NCI-H82 treated with DMSO at 0.1 percent for 48 hours (cell line): ENCODE results near the gene NFATC4.
A peak's percentile ranks its signal among the peaks of the same experiment; 100 is the strongest.
"Not testable (repeated sequence)": the region's sequence is repeated elsewhere in the genome, so short reads cannot be mapped to it uniquely, and the experiment has no call there.

ENCODE experiments used
- DNase-seq: peaks from one replicate; lab custom pipeline; 2025; ENCODE audit not compliant: unreplicated experiment; lab: John Stamatoyannopoulos, UW

The NFATC4 gene

DNA sequence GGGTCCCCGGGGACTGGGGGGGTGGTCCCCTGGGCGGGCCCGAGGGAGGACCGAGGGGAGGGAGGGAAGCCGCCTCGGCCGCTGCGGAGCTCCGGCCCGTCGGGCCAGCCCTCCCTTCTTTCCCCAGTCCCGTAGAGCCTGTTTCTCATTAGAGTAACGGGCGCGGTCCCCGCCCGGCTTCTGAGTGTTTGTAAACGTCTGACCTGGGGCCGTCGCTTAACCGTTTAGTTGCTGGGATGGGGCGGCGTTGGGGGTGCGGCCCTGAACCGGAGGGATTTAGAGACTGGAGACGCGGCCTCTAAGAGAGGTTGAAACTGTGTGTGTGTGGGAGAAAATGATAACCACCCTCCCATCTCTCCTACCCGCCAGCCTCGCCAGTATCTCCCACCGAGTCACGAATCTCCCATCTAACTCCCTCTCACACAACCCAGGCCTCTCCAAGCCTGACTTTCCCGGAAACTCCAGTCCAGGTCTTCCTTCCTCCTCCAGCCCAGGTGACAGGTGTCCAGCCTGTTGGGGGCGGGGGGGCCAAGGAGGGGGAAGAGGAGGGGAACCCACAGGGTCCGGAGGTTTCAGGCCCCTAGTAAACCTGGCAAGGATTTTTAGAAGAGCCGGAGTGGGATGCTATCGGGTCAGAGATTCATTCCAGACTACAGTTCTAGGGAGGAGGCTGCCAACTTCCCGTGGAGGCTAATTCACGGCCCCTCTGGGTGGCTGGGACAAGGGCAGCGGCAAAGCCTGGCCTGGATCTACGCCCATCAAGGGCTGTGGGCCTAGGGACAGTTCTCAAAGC lies 1.1 kb upstream of the NFATC4 start:
- DNase-seq = peak; percentile 88

DNA sequence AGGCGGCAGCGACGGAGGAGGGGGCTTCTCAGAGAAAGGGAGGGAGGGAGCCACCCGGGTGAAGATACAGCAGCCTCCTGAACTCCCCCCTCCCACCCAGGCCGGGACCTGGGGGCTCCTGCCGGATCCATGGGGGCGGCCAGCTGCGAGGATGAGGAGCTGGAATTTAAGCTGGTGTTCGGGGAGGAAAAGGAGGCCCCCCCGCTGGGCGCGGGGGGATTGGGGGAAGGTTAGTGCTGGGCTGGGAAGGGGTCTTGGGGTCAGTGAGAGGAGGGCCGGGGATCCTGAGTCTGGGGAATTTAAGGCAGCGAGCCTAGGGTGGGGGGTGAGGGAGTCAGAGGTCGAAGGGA lies 203 bp downstream of the NFATC4 start:
- DNase-seq = no peak

DNA sequence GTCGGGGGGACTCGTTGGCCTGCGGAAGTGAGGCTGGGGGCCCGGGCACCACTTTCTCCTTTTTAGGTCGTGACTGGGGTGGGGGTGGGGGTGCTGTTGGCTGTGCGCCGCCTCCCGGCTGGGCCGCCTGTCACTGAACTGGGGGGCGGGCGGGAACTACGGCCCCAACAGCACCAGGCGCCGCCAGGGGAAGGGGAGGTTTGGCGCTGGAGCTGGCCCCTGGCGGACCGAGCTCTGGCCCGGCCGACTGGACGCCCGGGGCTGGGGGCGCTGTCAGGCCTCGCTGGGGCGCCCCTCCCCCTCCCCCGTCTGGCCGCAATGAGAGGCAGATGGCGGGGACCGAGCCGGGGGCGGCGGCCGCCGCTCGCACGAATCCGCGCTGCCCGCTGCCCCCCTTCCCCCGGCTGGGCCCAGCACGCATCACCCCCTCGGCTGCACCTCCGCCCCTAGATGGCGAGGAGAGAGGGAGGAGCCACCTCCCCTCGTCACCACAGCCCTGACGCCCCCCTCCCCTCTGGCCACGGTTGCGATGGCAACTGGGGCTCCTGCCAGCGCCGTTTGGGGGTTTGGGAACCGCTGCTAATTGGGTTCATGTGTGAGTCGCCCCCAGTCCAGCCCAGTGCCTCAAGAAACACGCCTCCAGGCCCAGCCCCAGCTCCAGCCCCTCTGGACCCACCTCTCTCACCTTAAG lies 723 bp downstream of the NFATC4 start:
- peak; percentile 49 for DNase-seq

DNA sequence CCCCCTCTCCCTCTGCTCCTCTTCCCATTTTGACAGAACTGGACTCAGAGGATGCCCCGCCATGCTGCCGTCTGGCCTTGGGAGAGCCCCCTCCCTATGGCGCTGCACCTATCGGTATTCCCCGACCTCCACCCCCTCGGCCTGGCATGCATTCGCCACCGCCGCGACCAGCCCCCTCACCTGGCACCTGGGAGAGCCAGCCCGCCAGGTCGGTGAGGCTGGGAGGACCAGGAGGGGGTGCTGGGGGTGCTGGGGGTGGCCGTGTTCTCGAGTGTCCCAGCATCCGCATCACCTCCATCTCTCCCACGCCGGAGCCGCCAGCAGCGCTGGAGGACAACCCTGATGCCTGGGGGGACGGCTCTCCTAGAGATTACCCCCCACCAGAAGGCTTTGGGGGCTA lies 1.5 kb downstream of the NFATC4 start:
- no peak for DNase-seq

DNA sequence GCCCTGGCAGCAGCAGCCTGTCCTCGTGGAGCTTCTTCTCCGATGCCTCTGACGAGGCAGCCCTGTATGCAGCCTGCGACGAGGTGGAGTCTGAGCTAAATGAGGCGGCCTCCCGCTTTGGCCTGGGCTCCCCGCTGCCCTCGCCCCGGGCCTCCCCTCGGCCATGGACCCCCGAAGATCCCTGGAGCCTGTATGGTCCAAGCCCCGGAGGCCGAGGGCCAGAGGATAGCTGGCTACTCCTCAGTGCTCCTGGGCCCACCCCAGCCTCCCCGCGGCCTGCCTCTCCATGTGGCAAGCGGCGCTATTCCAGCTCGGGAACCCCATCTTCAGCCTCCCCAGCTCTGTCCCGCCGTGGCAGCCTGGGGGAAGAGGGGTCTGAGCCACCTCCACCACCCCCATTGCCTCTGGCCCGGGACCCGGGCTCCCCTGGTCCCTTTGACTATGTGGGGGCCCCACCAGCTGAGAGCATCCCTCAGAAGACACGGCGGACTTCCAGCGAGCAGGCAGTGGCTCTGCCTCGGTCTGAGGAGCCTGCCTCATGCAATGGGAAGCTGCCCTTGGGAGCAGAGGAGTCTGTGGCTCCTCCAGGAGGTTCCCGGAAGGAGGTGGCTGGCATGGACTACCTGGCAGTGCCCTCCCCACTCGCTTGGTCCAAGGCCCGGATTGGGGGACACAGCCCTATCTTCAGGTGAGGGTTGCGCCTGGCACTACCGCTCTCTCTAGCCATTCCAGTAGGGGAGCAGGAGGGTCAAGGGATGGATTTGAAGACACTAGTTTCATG lies 2.1 kb downstream of the NFATC4 start:
- no peak for DNase-seq

DNA sequence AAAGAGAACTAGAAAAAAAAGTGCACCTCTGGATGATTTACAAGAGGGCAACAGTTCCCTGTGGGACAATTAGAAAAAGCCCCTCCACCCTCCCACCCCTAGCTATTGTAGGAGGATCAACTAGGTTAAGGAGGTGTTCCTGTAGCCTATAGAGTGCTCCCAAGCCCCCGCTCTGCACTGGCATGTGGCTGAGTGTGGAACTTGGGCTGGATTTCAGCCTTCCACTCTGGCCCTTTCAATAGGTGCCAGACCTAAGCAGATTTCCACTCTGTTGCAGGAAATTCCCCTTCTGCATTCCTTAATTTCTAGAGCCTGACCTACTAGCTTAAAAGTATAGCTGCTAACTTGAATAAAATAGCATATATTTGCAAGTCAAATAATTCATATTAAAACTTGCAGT lies 2.8 kb downstream of the NFATC4 start:
- no peak for DNase-seq

DNA sequence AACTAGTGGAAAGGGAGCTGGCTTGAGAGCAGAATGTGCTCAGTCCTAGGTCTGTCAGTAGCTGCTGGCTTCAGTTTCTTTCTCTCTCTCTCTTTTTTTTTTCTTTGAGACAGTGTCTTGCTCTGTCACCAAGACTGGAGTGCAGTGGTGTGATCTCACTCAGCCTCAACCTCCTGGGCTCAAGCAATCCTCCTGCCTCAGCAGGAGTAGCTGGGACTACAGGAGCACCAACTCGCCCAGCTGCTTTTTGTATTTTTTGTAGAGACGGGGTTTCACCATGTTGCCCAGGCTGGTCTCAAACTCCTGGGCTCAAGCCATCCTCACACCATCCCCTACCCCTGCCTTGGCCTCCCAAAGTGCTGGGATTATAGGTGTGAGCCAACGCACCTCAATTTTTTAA lies 3.6 kb downstream of the NFATC4 start:
- not testable (repeated sequence) for DNase-seq

DNA sequence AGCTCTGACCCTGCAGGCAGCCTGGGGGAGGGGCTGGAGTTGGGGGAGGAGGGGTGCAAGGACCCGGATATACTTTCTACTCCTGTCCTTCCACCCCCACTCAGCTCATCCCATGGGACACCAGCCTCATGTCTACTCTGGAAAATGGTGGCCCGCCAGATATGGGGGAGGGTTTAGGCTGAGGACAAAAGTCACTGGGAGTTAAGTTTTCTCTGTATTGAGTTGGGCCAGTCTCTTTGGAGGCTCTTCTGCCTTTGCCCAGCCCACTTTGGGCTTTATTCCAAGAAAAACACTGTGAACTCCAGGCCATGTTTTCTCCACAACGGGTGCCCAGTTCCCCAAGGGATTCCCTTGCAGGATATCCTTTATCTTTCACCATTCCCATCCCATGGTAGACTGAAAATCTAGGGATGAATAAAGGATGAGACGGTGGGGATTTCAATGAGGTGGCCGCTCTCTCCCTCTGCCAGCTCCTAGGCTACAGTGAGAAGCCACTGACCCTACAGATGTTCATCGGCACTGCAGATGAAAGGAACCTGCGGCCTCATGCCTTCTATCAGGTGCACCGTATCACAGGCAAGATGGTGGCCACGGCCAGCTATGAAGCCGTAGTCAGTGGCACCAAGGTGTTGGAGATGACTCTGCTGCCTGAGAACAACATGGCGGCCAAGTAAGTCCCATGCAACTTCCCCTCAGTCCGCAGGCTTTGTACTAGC lies 4.9 kb downstream of the NFATC4 start:
- DNase-seq = no peak

DNA sequence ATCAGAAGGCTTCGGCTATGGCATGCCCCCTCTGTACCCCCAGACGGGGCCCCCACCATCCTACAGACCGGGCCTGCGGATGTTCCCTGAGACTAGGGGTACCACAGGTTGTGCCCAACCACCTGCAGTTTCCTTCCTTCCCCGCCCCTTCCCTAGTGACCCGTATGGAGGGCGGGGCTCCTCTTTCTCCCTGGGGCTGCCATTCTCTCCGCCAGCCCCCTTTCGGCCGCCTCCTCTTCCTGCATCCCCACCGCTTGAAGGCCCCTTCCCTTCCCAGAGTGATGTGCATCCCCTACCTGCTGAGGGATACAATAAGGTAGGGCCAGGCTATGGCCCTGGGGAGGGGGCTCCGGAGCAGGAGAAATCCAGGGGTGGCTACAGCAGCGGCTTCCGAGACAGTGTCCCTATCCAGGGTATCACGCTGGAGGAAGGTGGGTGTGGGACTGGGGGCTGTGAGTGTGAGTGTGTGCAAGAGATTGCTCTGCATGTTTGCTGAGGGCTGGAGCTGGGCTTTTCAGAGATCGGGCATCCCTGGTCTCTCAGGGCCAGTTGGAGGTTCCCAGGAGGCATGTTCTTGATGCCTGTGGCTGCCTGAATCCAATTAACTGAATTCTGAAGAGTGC lies 8.6 kb downstream of the NFATC4 start:
- DNase-seq = no peak

DNA sequence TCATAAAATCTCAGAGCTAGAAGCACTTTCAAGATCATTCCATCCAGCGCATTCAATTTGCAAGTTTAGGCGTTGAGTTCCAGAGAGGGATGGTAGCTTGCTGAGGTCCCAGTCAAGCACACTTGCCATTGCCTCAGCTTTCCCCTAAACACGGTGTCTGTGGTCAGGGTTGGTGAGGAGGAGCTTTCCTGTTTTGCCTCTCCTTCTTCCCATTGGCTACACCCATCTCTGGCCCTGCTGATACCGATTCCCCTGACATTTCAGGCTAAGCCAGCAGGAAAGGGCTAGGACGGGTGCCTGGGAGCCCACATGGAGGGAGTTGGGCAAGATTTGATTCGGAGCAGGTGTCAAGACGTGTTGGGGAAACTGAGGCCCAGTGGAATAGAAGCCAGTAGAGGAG lies 9.1 kb downstream of the NFATC4 start:
- no peak for DNase-seq

DNA sequence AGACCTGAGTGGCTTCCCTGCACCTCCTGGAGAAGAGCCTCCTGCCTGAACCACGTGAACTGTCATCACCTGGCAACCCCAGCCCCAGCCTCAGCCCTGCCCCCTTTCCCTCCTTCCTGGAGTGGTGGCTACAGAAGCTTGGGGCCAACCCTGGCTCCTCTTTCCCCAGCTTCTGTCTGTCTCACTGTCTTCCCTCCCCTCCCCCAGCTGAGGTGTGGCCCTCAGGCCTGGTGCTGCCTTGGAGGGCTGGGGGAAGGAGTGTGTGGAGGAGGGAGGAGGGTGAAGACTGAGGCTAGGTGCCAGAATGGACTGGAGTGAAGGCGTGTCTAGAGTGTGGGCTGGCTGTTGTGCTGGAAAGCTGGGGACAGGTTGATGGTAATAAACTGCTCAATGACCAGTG lies 9.7 kb downstream of the NFATC4 start:
- DNase-seq = no peak

DNA sequence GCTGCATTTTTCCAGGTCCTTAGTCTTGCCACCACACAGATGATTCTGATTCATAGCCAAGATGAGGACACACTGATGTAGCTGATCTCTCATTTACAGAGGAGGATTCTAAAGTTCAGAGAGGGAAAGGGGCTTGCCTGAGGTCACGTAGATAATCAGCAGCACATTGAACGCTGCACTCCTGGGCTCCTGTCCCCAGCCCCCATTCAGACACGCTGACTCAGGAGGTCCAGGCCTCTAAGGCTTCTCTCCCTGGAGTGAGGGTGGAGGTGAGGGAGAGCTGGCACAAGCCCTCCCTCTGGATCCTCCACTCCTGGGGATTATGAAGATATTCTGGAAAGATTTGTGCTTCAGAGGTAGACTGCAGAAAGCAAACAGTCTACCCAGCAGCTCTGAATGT lies 10.3 kb downstream of the NFATC4 start:
- no peak for DNase-seq

DNA sequence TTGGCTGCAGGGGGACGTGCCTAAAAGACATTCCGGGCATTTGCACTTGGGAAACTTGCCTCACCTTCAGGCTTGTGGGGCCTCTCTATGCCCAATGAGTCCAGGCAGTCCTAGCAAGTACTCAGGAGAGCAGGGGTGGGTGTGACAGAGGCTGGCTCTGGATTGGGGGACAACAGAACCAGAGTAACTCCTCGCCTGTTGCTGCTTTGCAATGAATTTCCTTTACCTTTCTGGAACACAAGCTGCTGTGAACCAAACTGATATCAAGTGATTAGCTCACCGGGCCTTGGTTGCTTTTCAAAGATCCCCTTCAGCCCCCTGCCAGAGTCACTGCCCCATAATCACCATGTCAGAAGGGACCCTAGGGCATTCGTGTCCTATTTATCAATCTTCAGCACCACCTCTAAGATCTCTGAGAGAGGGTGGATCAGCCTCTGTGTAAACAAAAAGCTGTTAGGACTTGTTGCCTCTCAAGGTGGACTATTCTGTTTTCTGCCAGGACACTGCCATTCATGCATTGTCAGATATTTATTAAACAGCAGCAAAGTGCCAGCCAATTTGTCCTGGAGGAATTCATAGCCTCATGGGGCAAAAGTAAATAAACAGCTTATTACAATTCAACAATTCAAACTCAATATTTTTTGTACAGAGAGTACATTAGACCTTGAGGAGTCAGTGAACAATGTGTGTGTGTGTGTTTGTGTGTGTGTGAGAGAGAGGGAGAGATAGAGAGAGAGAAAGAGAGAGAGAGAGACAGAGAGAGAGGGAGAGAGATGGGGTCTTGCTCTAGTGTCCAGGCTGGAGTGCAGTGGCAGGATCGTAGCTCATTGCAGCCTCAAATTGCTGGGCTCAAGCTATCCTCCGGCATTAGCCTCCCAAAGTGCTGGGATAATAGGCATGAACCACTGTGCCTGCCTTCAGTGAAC lies 11.3 kb downstream of the NFATC4 start:
- no peak for DNase-seq

DNA sequence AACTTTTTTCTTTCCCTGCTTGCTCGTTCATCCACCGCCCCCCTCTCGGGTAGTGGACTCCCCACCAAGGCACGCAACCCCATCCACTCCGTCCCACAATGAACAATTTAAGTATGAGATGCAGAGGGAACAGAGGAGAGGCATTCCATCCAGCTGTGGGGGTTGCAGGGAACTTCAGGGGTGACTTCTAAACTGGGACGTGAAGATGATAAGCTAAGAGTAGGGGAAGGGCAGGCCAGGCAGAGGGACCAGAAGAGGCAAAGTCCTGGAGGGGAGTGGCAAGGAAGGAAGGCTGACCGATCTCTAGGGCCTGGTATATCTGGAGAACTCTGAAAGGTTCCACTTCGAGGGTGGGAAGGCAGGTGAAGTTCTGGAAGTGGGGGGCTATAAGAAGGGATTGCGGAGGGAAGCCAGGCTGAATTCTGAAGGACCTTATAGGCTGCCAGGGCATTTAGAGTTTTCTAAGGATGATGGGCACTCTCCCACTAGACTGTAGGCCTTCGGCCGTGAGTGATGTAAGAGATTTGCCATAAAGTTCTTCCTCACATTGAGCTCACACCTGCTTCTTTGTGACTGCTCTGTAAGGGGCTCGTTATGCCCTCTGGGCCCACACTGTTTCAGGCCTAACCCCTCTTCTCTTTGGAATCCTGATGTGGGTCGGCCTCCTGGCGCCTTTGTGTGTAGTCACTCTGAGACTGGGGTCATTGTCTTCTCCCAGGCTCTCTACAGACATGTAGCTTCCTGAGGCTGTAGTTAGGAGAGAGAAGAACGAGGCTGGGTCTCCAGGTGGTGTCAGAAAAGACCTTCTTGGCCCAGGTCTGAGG lies 12.1 kb downstream of the NFATC4 start:
- DNase-seq = no peak

DNA sequence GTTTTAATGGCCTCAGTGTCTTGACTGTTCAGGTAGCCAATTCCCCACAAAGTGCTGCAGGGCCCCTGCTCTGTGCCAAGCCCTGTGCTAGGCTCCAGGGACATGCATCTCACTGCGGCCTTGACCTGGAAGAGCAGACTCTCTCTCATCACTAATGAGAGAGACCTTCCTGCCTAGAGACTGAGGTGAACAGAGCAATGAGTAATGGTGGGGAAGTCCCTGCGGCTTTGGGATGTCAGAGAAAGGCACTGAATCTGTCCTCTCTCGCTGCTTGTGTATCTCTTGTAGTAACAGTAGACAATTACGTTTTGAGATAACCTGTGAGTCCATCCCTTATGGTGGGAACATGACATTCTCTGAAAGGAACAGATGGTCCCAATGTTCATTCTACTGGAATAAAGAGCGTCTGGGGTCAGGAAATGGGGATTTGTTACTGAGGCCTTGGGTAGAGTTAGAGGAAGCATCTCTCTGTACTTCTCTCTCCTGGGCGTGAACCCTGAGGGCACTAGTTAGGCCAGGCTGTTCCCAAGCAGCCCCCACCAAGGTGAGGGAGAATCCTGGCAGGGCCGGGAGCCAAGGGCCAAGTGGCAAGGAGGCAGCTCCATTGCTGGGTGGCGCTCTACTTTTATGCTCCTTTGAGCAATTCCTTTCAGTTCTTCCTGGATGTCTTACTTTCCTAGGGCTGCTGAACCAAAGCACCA lies 13.5 kb downstream of the NFATC4 start:
- DNase-seq = no peak

DNA sequence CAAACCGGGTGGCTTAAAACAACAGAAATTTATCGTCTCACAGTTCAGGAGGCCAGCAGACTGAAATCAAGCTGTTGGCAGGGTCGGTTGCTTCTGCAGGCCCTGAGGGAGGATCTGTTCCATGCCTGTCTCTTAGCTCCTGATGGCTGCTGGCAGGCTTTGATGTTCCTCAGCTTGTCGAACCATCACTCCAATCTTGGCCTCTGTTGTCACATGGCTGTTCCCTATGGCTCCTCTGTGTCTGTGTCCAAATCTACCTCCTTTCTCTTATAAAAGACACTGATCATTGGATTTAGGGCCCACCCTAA lies 14.0 kb downstream of the NFATC4 start:
- no peak for DNase-seq

DNA sequence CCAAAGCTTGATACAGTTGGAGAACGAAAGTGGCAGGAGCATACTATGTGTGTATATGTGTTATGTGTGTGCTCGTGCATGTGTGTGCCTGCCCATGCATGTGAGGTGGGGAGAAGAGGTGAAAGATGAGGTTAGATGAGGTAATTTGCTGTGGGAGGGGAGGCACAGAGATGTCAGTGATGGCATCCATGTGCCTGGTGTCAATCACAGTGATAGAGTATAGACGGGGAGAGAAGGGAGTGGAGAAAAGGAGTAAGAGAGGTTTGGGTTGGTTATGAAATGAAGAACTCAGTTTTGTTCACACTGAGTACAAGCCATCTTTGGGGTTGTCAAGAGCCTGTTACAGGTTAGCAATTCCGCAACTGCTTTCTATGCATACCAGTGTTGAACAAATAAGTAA lies 16.2 kb downstream of the NFATC4 start:
- DNase-seq = no peak

DNA sequence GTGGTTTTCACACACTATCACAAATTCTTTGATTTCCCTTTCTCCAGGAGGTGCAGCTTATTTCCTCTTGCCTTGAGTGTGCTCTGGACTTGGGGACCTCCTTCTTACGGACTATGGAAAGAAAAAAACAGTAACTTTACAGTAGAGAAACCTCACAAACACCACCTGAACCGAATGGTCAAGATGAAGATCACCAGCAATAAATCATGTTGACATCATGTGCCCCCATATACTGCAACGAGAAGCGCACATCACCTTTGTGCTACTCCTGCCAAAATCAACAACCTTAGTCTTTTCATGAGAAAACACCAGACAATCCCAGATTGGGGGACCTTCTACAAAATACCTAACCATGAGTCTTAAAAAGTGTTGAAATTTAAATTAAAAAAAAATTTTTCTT lies 17.5 kb downstream of the NFATC4 start:
- DNase-seq = no peak

DNA sequence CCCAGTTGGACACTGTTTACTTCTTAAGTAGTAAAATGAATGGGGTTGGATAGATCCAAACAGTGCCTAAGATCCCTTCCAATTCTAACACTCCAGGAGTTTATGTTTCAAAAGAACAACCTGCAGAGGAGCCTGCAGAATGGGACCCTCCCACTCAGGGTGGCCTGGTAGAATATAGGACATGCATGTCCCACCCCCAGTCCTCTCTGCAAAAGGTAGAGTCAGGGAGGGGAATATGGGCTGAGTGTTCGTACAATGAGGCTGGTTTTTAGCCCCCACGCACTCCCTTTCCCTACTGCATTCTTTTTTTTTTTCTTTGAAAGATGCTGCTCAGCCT lies 19.0 kb downstream of the NFATC4 start:
- DNase-seq = no peak
